OCI-LY7 (cell line): ENCODE data around the gene ANGPT4.

Source experiments
- EZH2phosphoT487 ChIP-seq: fragments of 200-600 bp; sonication (generic); IDR thresholded peaks from 2 replicates; pipeline ENCODE4 v1.6.1; 2018; ENCODE audit warnings: low read depth, borderline replicate concordance, mild to moderate bottlenecking, mixed run types, antibody characterized with exemption, low read length, moderate library complexity, mixed read lengths
- TF ChIP-seq, protein P1 (sequence below): fragments of 200-600 bp; sonication (generic); conservative IDR thresholded peaks from 2 replicates; pipeline ENCODE4 v1.5.1; 2014; ENCODE audit warnings: mild to moderate bottlenecking, antibody characterized with exemption, low read length, moderate library complexity, mixed read lengths

DNA sequence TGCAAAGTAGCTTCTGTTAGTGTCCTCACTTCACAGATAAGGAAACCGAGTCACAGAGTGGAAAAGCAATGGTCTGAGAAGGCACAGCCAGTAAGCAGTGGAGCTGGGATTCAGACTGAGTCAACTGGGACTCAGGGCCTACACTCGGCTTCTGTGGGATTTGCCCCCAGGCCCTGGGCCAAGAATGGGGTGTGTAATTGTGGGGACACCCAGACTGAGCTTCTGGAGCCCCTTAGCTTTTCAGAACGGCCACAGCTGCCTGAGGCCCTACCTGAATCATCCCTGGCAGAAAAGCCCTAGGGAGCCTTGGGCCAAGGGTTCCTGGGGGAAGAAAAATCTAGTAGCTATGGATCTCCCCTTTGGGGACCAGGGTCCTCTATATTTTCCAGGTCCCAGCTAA lies 6.5 kb downstream of the ANGPT4 start:
- TF ChIP-seq, protein P1, sequence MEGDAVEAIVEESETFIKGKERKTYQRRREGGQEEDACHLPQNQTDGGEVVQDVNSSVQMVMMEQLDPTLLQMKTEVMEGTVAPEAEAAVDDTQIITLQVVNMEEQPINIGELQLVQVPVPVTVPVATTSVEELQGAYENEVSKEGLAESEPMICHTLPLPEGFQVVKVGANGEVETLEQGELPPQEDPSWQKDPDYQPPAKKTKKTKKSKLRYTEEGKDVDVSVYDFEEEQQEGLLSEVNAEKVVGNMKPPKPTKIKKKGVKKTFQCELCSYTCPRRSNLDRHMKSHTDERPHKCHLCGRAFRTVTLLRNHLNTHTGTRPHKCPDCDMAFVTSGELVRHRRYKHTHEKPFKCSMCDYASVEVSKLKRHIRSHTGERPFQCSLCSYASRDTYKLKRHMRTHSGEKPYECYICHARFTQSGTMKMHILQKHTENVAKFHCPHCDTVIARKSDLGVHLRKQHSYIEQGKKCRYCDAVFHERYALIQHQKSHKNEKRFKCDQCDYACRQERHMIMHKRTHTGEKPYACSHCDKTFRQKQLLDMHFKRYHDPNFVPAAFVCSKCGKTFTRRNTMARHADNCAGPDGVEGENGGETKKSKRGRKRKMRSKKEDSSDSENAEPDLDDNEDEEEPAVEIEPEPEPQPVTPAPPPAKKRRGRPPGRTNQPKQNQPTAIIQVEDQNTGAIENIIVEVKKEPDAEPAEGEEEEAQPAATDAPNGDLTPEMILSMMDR = no peak
- TF ChIP-seq EZH2phosphoT487 = no peak
